GM12865 (cell line): ENCODE data around the gene TCEA3.

Experiments used
- DNase-seq: peaks from one replicate; pipeline ENCODE4 v3.0.0; 2010; ENCODE audit warnings: low read depth
- H3K4me3 ChIP-seq: 2 replicates; pipeline ENCODE4 v1.5.1; 2011; ENCODE audit warnings: mild to moderate bottlenecking, low read depth, low read length, control low read depth
- TF ChIP-seq, protein P1 (sequence below): IDR thresholded peaks from 2 replicates; pipeline ENCODE4 v1.5.1; 2011; ENCODE audit warnings: low read length, control low read depth, low read depth, inconsistent platforms; ENCODE audit not compliant: insufficient read depth; ENCODE audit errors: missing control alignments

Gene TCEA3

DNA sequence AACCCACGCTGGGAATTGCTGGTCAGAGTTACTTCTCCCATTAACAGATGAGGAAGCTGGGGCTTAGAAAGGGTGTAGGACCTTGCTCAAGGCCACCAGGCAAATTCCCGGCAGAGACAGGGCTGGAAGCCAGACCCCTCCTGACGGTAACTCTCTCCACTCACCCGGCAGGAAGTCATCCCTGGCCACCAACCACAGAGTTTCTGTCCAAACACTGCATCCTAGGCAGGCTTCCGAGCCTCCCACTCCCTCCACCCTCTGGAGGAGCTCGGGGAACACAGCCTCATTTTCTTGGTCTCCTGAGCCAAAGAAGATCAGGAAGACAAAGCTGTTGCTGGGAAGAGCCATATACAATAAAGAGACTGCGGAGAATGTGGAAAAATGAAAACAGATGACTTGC lies 29.9 kb downstream of the TCEA3 start:
- no peak overlapping the region for H3K4me3 ChIP-seq
- TF ChIP-seq, protein P1, sequence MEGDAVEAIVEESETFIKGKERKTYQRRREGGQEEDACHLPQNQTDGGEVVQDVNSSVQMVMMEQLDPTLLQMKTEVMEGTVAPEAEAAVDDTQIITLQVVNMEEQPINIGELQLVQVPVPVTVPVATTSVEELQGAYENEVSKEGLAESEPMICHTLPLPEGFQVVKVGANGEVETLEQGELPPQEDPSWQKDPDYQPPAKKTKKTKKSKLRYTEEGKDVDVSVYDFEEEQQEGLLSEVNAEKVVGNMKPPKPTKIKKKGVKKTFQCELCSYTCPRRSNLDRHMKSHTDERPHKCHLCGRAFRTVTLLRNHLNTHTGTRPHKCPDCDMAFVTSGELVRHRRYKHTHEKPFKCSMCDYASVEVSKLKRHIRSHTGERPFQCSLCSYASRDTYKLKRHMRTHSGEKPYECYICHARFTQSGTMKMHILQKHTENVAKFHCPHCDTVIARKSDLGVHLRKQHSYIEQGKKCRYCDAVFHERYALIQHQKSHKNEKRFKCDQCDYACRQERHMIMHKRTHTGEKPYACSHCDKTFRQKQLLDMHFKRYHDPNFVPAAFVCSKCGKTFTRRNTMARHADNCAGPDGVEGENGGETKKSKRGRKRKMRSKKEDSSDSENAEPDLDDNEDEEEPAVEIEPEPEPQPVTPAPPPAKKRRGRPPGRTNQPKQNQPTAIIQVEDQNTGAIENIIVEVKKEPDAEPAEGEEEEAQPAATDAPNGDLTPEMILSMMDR, result no peak
- no peak for DNase-seq

DNA sequence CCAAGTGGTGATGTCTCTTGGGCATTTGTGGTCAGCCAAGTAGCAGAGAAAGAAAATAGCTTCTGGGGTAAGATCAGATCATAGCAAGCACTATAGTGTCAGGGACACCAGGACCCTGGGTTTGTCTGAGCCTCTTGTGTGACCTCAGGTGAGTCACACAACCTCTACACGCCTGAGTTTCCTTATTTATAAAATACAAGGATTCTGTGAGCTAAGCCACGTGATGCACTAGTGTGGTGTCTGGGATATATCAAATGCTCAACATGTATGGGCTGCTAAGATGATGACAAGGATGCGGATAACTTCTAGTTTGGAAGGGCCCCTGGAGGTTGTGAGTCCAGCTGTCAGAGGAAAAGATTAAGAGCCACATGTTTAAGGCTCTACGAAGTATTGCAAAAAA lies 30.4 kb downstream of the TCEA3 start:
- TF ChIP-seq, protein P1, result no peak
- no peak for DNase-seq
- no peak overlapping the region for H3K4me3 ChIP-seq

DNA sequence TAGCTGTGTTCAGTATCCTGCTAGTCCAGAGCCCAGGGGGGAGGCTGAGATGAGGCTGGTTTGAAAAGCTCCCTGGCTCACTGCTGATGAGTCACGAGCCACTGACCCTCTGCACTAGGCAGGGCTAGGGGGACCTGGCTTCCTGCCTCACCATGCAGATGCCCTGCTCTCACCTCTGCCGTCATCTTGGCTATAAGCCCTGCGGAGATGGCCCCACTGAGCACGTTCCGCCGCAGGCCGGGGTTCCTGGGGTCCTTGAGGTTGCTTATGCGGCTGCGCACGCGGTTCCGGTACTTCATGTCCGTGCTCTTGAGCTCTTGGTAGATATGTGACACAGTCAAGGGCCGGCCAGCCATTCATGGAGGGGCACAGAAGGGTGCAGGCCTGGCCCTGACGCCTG lies 30.8 kb downstream of the TCEA3 start:
- H3K4me3 ChIP-seq, result no peak overlapping the region
- no peak for DNase-seq
- TF ChIP-seq, protein P1, result no peak

DNA sequence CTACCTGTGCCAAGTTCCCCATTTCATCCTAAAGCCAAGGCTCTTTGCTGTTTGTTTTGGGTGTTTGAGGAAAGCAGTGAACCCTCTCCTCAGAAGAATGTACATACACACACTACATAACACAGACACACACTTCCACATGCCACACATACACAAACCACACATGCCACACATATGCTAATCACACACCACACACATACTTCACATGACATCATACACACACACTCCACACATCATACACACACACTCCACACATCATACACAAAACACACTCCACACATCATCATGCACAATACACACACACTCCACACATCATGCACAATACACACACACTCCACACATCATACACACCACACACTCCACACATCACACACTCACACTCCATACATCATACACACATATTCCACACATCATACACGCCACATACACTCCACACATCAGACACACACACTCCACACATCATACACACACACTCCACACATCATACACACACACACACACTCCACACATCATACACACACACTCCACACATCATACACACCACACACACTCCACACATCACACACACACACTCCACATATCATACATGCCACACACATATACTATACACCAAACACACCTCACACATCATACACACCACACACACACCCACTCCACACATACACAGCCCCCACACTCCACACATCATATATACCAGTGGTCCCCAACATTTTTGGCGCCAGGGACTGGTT lies 32.3 kb downstream of the TCEA3 start:
- TF ChIP-seq, protein P1, result no peak
- no peak for DNase-seq

DNA sequence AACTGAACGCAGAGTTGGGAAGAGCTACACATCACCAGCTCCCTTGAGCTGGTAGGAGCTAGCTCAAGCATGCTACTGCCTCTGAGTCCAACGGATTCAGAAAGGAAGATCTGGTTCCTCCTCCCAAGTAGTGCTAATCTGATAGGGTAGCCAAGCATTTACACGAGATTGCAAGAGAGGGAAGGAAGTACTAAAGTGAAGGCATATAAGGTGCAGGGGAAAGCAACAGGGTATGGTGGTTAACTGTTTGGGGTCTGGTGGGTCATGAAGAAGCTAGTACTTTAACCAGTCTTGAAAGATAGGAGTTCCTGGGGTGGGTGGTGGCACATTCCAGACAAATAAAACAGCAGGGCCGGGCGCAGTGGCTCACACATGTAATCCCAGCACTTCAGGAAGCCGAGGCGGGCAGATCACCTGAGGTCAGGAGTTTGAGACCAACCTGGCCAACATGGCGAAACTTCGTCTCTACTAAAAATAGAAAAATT lies 34.7 kb downstream of the TCEA3 start:
- DNase-seq, result no peak
- TF ChIP-seq, protein P1, result no peak
- no peak overlapping the region for H3K4me3 ChIP-seq

More for the DNA sequence above, 32.3 kb downstream of the TCEA3 start:
- no peak overlapping the region for H3K4me3 ChIP-seq

DNA sequence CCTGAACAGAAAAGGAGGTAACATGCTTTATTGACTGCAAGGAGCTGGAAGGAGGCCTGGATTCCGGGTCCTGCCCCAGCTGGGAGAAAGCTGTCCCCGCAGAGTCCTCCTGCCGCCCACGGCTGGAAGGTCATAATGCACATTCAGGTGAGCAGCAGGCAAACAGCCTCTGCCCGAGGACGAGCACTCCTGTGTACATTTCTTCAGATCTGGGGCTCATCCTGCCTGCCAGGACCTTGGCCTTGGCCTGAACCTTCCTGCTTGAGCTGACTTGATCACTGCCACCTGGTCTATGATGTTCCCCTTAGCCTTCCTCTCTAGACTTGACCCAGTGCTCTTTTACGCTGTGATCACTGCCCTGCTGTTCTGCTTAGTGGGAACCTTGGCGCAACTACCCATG lies 37.1 kb downstream of the TCEA3 start:
- TF ChIP-seq, protein P1, result no peak
- no peak for DNase-seq

More for the DNA sequence above, 37.1 kb downstream of the TCEA3 start:
- no peak overlapping the region for H3K4me3 ChIP-seq
